Sigmoid colon (tissue), 4 donors: ENCODE measurements around the gene NNMT.

Experiments used
- POLR2AphosphoS5 ChIP-seq, 4 donors: sonication (generic); formaldehyde crosslinking; IDR thresholded peaks; one replicate each; pipeline ENCODE4 v1.6.1; 2017; ENCODE audit warnings: antibody characterized with exemption in 4 of 4
- TF ChIP-seq, protein P1 (sequence below), 4 experiments: fragments of 450-650 bp in 3 of 4; fragments of 200-600 bp in 1 of 4; IDR thresholded peaks; one replicate each; pipeline ENCODE4 v1.5.1; 2016 to 2019; ENCODE audit warnings: antibody characterized with exemption in 4 of 4, mild to moderate bottlenecking in 3 of 4, moderate library complexity in 2 of 4

DNA sequence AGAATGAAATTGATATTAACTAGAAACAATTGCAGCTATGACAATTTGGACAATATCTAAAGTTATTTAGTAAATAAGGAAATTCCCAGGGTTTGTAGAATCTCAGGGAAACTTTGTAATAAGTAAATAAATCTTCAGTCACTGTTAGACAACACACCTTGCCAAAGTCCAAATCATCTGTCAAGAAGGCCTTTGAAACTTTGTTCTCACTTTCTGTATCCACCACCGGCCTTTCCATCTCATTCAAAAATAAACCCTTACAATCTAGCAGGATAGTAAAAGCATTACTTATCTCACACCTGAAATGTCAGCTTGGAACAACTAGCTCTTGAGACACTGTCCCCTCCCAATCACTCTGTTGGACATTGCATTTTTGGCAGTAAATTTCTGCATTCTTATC lies 7.9 kb downstream of the NNMT start:
- TF ChIP-seq, protein P1, sequence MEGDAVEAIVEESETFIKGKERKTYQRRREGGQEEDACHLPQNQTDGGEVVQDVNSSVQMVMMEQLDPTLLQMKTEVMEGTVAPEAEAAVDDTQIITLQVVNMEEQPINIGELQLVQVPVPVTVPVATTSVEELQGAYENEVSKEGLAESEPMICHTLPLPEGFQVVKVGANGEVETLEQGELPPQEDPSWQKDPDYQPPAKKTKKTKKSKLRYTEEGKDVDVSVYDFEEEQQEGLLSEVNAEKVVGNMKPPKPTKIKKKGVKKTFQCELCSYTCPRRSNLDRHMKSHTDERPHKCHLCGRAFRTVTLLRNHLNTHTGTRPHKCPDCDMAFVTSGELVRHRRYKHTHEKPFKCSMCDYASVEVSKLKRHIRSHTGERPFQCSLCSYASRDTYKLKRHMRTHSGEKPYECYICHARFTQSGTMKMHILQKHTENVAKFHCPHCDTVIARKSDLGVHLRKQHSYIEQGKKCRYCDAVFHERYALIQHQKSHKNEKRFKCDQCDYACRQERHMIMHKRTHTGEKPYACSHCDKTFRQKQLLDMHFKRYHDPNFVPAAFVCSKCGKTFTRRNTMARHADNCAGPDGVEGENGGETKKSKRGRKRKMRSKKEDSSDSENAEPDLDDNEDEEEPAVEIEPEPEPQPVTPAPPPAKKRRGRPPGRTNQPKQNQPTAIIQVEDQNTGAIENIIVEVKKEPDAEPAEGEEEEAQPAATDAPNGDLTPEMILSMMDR (IDR thresholded peaks at IDR 0.05): no peak
- TF ChIP-seq POLR2AphosphoS5 (IDR thresholded peaks at IDR 0.05): no peak
